HL-60 (cell line): ENCODE measurements around the gene ZMYM3.

Experiments
- GABPA ChIP-seq: IDR thresholded peaks from 2 replicates; pipeline ENCODE4 v1.6.1; 2012; ENCODE audit warnings: low read depth
- POLR2AphosphoS5 ChIP-seq: IDR thresholded peaks from 2 replicates; pipeline ENCODE4 v1.6.1; 2012; ENCODE audit warnings: low read depth
- TF ChIP-seq, protein P1 (sequence below): IDR thresholded peaks from one replicate; pipeline ENCODE4 v1.5.1; 2011; ENCODE audit warnings: low read length, control low read depth, inconsistent platforms; ENCODE audit not compliant: insufficient read depth
- TF ChIP-seq, protein P2 (sequence below): IDR thresholded peaks from 2 replicates; pipeline ENCODE4 v1.6.1; 2012; ENCODE audit warnings: low read depth; ENCODE audit not compliant: insufficient replicate concordance

DNA sequence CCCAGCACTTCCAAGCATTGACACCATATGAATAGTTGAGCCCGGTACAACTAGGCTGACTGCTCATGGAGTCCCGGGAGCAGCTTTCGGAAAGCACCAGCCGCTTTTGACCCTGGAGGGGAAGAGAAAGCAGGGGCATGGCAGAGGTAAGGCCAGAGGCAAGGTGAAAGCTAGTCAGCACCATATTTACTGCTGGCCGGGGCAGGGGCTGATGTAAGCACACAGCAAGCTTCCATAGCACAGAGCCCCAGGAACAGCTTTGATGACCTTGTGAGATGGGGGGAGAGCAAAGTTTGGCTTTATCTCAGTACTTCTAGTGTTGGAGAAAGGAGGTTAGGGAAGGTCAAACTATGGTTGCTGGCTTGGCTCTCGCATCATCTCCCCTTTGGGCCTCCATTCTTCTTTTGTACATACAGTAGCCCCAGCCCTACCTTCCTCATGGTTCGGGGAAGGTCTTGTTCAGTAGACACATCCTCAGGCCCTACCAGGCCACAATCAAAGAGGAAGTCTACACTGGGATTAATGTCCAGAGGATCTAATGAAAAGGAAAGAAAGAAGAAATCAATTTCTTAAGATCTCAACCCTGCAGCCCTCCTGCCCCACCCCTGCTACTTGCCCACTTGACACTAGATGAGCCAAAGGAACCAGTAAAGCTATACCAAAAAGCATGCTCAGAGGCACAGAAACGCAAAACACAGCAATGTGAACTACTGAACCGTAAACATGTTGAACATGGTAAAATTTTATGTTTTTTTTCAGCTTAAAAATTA is 9.4 kb downstream of the ZMYM3 start:
- TF ChIP-seq, protein P1, sequence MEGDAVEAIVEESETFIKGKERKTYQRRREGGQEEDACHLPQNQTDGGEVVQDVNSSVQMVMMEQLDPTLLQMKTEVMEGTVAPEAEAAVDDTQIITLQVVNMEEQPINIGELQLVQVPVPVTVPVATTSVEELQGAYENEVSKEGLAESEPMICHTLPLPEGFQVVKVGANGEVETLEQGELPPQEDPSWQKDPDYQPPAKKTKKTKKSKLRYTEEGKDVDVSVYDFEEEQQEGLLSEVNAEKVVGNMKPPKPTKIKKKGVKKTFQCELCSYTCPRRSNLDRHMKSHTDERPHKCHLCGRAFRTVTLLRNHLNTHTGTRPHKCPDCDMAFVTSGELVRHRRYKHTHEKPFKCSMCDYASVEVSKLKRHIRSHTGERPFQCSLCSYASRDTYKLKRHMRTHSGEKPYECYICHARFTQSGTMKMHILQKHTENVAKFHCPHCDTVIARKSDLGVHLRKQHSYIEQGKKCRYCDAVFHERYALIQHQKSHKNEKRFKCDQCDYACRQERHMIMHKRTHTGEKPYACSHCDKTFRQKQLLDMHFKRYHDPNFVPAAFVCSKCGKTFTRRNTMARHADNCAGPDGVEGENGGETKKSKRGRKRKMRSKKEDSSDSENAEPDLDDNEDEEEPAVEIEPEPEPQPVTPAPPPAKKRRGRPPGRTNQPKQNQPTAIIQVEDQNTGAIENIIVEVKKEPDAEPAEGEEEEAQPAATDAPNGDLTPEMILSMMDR: no peak
- no peak for TF ChIP-seq POLR2AphosphoS5
- no peak for TF ChIP-seq GABPA
- TF ChIP-seq, protein P2, sequence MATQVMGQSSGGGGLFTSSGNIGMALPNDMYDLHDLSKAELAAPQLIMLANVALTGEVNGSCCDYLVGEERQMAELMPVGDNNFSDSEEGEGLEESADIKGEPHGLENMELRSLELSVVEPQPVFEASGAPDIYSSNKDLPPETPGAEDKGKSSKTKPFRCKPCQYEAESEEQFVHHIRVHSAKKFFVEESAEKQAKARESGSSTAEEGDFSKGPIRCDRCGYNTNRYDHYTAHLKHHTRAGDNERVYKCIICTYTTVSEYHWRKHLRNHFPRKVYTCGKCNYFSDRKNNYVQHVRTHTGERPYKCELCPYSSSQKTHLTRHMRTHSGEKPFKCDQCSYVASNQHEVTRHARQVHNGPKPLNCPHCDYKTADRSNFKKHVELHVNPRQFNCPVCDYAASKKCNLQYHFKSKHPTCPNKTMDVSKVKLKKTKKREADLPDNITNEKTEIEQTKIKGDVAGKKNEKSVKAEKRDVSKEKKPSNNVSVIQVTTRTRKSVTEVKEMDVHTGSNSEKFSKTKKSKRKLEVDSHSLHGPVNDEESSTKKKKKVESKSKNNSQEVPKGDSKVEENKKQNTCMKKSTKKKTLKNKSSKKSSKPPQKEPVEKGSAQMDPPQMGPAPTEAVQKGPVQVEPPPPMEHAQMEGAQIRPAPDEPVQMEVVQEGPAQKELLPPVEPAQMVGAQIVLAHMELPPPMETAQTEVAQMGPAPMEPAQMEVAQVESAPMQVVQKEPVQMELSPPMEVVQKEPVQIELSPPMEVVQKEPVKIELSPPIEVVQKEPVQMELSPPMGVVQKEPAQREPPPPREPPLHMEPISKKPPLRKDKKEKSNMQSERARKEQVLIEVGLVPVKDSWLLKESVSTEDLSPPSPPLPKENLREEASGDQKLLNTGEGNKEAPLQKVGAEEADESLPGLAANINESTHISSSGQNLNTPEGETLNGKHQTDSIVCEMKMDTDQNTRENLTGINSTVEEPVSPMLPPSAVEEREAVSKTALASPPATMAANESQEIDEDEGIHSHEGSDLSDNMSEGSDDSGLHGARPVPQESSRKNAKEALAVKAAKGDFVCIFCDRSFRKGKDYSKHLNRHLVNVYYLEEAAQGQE: no peak
